SK-N-SH treated with all-trans-retinoic acid at 6 μM for 48 hours (cell line): Measurements from ENCODE around the gene PRKD2.

ENCODE experiments used
- ATAC-seq: fragments of 200-7000 bp; cut with Tn5 transposase; 3 replicates; pipeline ENCODE4 v1.9.1; 2020; ENCODE audit warnings: mild to moderate bottlenecking, moderate library complexity
- ARNTL ChIP-seq: fragments of 450-650 bp; formaldehyde crosslinking; IDR thresholded peaks from 2 replicates; pipeline ENCODE4 v1.5.0; 2020; ENCODE audit warnings: low read depth, mild to moderate bottlenecking, moderate library complexity, borderline replicate concordance
- BACH2 ChIP-seq: fragments of 250-450 bp; sonication (Bioruptor Pico); IDR thresholded peaks from 2 replicates; pipeline ENCODE4 v1.9.0; 2021; ENCODE audit warnings: mild to moderate bottlenecking, borderline replicate concordance
- CSDC2 ChIP-seq: fragments of 250-450 bp; sonication (Bioruptor Pico); IDR thresholded peaks from 2 replicates; pipeline ENCODE4 v1.5.0; 2020; ENCODE audit warnings: mild to moderate bottlenecking, moderate library complexity
- ESRRG ChIP-seq: fragments of 250-450 bp; sonication (Bioruptor Pico); IDR thresholded peaks from 2 replicates; pipeline ENCODE4 v1.6.1; 2021; ENCODE audit warnings: mild to moderate bottlenecking
- GLIS3 ChIP-seq: fragments of 250-450 bp; sonication (Bioruptor Pico); IDR thresholded peaks from 2 replicates; pipeline ENCODE4 v1.5.0; 2020; ENCODE audit warnings: mild to moderate bottlenecking, moderate library complexity
- ISL1 ChIP-seq: fragments of 250-450 bp; sonication (Bioruptor Pico); IDR thresholded peaks from 2 replicates; pipeline ENCODE4 v2.1.2; 2022; ENCODE audit warnings: mild to moderate bottlenecking, moderate library complexity
- OSR1 ChIP-seq: fragments of 250-450 bp; sonication (Bioruptor Pico); IDR thresholded peaks from 2 replicates; pipeline ENCODE4 v1.8.0; 2022; ENCODE audit warnings: moderate library complexity, mild to moderate bottlenecking, inconsistent platforms
- PPARA ChIP-seq: fragments of 250-450 bp; sonication (Bioruptor Pico); IDR thresholded peaks from 2 replicates; pipeline ENCODE4 v1.5.0; 2020; ENCODE audit warnings: mild to moderate bottlenecking, borderline replicate concordance
- RARB ChIP-seq: fragments of 250-450 bp; sonication (Bioruptor Pico); IDR thresholded peaks from 2 replicates; pipeline ENCODE4 v1.8.0; 2021; ENCODE audit warnings: mild to moderate bottlenecking, moderate library complexity
- SNAI2 ChIP-seq: fragments of 250-450 bp; sonication (Bioruptor Pico); IDR thresholded peaks from 2 replicates; pipeline ENCODE4 v1.5.0; 2020; ENCODE audit warnings: mild to moderate bottlenecking, moderate library complexity
- TCF4 ChIP-seq: fragments of 250-450 bp; sonication (Bioruptor Pico); IDR thresholded peaks from 2 replicates; pipeline ENCODE4 v1.8.0; 2021; ENCODE audit warnings: mild to moderate bottlenecking, moderate library complexity, borderline replicate concordance
- TOX ChIP-seq: fragments of 250-450 bp; sonication (Bioruptor Pico); IDR thresholded peaks from 2 replicates; pipeline ENCODE4 v1.8.0; 2021; ENCODE audit warnings: mild to moderate bottlenecking, moderate library complexity, borderline replicate concordance
- ZC3H10 ChIP-seq: fragments of 250-450 bp; sonication (Bioruptor Pico); IDR thresholded peaks from 2 replicates; pipeline ENCODE4 v1.5.1; 2021; ENCODE audit warnings: mild to moderate bottlenecking, moderate library complexity
- ZFP30 ChIP-seq: fragments of 450-650 bp; formaldehyde crosslinking; IDR thresholded peaks from 2 replicates; pipeline ENCODE4 v1.5.0; 2022; ENCODE audit warnings: mild to moderate bottlenecking, moderate library complexity
- ZNF70 ChIP-seq: fragments of 450-650 bp; formaldehyde crosslinking; IDR thresholded peaks from 2 replicates; pipeline ENCODE4 v1.5.0; 2020; ENCODE audit warnings: mild to moderate bottlenecking, moderate library complexity
- ZNF8 ChIP-seq: fragments of 450-650 bp; formaldehyde crosslinking; IDR thresholded peaks from 2 replicates; pipeline ENCODE4 v1.5.0; 2020; ENCODE audit warnings: mild to moderate bottlenecking, moderate library complexity
- TF ChIP-seq, protein P1 (sequence below): fragments of 250-450 bp; sonication (Bioruptor Pico); IDR thresholded peaks from 2 replicates; pipeline ENCODE4 v1.5.1; 2021; ENCODE audit warnings: mild to moderate bottlenecking, moderate library complexity
- TF ChIP-seq, protein P2 (sequence below): fragments of 250-450 bp; sonication (Bioruptor Pico); IDR thresholded peaks from 2 replicates; pipeline ENCODE4 v1.5.1; 2020; ENCODE audit warnings: low read depth, mild to moderate bottlenecking, moderate library complexity
- TF ChIP-seq, protein P3 (sequence below): fragments of 250-450 bp; sonication (Bioruptor Pico); IDR thresholded peaks from 2 replicates; pipeline ENCODE4 v1.8.0; 2021; ENCODE audit warnings: low read depth, mild to moderate bottlenecking, moderate library complexity, borderline replicate concordance

Gene PRKD2

DNA sequence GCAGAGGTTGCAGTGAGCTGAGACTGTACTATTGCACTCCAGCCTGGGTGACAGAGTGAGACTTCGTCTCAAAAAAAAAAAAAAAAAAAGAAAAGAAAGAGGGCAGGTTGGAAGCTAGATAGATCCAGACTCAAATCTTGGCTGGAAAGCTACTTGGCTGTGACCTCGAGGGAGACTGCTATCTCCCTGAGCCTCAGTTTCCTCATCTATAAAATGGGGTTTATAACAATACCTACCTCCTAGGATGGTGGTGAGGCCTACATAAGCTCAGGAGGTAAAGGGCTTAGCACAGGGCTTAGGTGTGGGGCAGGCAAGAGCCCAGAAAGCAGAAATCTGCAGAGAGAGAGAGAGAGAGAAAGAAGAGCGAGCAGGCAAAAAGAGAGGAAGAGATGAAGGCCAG is 31.7 kb downstream of the PRKD2 start (continued):
- no peak for TF ChIP-seq BACH2 (CRISPR knock-in tag)
- TF ChIP-seq, protein P1, sequence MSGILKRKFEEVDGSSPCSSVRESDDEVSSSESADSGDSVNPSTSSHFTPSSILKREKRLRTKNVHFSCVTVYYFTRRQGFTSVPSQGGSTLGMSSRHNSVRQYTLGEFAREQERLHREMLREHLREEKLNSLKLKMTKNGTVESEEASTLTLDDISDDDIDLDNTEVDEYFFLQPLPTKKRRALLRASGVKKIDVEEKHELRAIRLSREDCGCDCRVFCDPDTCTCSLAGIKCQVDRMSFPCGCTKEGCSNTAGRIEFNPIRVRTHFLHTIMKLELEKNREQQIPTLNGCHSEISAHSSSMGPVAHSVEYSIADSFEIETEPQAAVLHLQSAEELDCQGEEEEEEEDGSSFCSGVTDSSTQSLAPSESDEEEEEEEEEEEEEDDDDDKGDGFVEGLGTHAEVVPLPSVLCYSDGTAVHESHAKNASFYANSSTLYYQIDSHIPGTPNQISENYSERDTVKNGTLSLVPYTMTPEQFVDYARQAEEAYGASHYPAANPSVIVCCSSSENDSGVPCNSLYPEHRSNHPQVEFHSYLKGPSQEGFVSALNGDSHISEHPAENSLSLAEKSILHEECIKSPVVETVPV = no peak

DNA sequence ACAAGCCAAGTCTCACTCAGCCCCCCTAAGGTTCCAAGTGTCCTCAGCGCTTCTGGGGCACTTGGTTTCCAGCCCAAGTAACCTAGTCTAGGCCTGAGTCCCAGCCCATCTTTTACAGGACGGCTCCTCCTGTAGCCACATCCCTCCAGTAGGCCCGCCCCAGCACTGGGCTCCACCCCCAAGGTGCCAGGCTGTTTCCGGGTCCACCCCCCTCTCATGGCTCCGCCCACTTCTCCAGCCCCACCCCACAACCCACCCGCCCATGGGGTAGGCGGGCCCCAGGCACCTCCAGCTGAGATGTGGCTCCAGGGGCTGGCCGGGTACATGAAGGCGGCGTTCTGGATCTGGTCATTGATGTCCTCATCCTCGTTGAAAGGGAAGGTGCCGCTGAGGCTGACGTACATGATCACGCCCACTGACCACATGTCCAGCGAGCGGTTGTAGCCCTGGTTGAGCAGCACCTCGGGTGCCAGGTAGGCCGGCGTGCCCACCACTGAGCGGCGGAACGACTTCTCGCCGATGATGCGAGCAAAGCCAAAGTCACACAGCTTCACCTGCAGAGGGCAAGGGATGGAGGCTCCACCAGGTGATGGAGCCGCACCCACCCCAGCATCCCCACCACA is 38.7 kb downstream of the PRKD2 start:
- TF ChIP-seq GLIS3 (CRISPR knock-in tag) (no peak), SNAI2 (CRISPR knock-in tag) (no peak), ARNTL (CRISPR knock-in tag) (no peak), PPARA (no peak), ZFP30 (CRISPR knock-in tag) (no peak), OSR1 (no peak), CSDC2 (CRISPR knock-in tag) (no peak), TOX (CRISPR knock-in tag) (no peak), BACH2 (CRISPR knock-in tag) (no peak), TCF4 (no peak), ZC3H10 (CRISPR knock-in tag) (no peak), ZNF70 (CRISPR knock-in tag) (no peak), ISL1 (CRISPR knock-in tag) (no peak), RARB (CRISPR knock-in tag) (no peak), ZNF8 (CRISPR knock-in tag) (no peak), ESRRG (CRISPR knock-in tag) (no peak)
- TF ChIP-seq, protein P2, sequence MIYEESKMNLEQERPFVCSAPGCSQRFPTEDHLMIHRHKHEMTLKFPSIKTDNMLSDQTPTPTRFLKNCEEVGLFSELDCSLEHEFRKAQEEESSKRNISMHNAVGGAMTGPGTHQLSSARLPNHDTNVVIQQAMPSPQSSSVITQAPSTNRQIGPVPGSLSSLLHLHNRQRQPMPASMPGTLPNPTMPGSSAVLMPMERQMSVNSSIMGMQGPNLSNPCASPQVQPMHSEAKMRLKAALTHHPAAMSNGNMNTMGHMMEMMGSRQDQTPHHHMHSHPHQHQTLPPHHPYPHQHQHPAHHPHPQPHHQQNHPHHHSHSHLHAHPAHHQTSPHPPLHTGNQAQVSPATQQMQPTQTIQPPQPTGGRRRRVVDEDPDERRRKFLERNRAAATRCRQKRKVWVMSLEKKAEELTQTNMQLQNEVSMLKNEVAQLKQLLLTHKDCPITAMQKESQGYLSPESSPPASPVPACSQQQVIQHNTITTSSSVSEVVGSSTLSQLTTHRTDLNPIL = no peak
- TF ChIP-seq, protein P1 = no peak
- TF ChIP-seq, protein P3, sequence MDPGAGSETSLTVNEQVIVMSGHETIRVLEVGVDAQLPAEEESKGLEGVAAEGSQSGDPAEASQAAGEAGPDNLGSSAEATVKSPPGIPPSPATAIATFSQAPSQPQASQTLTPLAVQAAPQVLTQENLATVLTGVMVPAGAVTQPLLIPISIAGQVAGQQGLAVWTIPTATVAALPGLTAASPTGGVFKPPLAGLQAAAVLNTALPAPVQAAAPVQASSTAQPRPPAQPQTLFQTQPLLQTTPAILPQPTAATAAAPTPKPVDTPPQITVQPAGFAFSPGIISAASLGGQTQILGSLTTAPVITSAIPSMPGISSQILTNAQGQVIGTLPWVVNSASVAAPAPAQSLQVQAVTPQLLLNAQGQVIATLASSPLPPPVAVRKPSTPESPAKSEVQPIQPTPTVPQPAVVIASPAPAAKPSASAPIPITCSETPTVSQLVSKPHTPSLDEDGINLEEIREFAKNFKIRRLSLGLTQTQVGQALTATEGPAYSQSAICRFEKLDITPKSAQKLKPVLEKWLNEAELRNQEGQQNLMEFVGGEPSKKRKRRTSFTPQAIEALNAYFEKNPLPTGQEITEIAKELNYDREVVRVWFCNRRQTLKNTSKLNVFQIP (CRISPR knock-in tag) = no peak
- peak; percentile 71 for ATAC-seq

DNA sequence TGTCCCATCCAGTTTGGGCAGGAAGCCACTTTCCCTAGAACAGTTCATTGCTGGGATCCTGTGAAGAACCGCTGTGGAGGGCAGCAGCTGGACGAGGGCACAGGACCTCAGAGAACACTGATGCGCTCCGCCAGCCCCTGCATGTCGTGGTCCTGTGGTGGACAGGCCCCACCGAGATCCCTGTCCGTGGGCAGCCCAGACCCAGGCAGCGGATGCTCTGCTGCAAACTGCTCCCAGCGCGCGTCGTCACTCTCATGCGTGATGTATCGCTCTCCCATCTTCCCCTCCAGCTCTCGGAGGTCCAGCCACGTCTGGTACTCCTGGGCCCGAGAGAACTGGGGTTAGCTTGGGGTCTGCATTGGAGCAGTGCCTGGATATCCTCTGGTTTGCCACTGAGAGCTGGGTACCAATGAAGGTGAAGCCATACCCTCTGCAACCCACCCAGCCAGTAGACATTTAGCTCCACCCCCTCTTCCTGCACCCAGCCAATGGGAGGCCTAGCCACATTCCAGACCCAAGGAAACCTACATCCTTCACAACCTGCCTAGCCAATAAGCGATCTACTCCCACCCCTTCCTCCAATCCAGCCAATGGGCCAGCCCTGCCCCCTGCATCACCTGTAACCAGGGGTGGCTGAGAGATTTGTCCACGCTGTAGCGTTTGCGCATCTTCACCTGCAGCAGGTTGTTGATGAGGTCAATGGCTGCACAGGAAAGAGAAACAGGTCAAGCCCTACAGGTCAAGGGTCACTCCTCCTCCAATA is 42.3 kb downstream of the PRKD2 start:
- ATAC-seq = peak; percentile 85
- TF ChIP-seq, protein P1 = no peak
- TF ChIP-seq CSDC2 (CRISPR knock-in tag) (no peak), TCF4 (no peak), GLIS3 (CRISPR knock-in tag) (no peak), ZFP30 (CRISPR knock-in tag) (no peak), ISL1 (CRISPR knock-in tag) (no peak), BACH2 (CRISPR knock-in tag) (no peak), TOX (CRISPR knock-in tag) (no peak), SNAI2 (CRISPR knock-in tag) (no peak)
- TF ChIP-seq, protein P2 = no peak
- TF ChIP-seq, all 23 proteins: peak for 0
